GM12878 (cell line): ENCODE measurements around the gene STK17A. TPM values are rescaled to one million over a fixed set of nuclear protein-coding genes. Genes with fewer than 3 reads are reported as not detected.

ENCODE experiments used
- ATAC-seq: fragments of 200-7000 bp; cut with Tn5 transposase; 3 replicates; pipeline ENCODE4 v1.9.1; 2020; ENCODE audit warnings: mild to moderate bottlenecking, moderate library complexity
- BruUV-seq: library from RNA; stranded (reverse); fragments of 400-500 nt; replicated peaks from 2 replicates; lab custom pipeline; 2021; lab: Mats Ljungman, UMichigan
- CTCF ChIA-PET: fragments of 300-600 bp; sonication (Branson Sonifier 250); formaldehyde crosslinking; extraction: SDS; loops from one replicate; lab custom pipeline; 2021; ENCODE audit warnings: inconsistent platforms; lab: Yijun Ruan, JAX
- POLR2A ChIA-PET: fragments of 350-600 bp; formaldehyde crosslinking; extraction: SDS; loops from one replicate; lab custom pipeline; 2021; ENCODE audit warnings: inconsistent platforms; lab: Charles Lee
- RAD21 ChIA-PET: fragments of 300-600 bp; sonication (Branson Sonifier 250); formaldehyde crosslinking; loops from one replicate; lab custom pipeline; 2023; ENCODE audit warnings: antibody characterized with exemption; ENCODE audit not compliant: unreplicated experiment; lab: Charles Lee
- SMC1A ChIA-PET: fragments of 300-600 bp; sonication (Branson Sonifier 250); formaldehyde crosslinking; loops from one replicate; lab custom pipeline; 2023; ENCODE audit not compliant: unreplicated experiment, uncharacterized antibody; lab: Charles Lee
- DNase-seq: peaks from one replicate; pipeline ENCODE4 v3.0.0-alpha.2; 2011; ENCODE audit warnings: low read depth, low spot score
- FAIRE-seq: peaks from 3 replicates; lab custom pipeline; 2011; peaks lifted over from hg19 to GRCh38; lab: Jason Lieb, UNC
- H2AFZ ChIP-seq: 2 replicates; pipeline ENCODE4 v1.6.0; 2011; ENCODE audit warnings: low read depth, low read length, control low read depth; ENCODE audit not compliant: control insufficient read depth
- H3K27ac ChIP-seq: 2 replicates; pipeline ENCODE4 v1.5.1; 2011; ENCODE audit warnings: control low read depth; ENCODE audit not compliant: control insufficient read depth, insufficient read depth
- H3K27me3 ChIP-seq, 2 experiments: replicated peaks in 1 of 2; 2 replicates each; pipeline versions ENCODE4 v1.6.0 to v1.6.1; 2011; ENCODE audit warnings: low read length in 1 of 2; ENCODE audit not compliant: control insufficient read depth in 2 of 2, insufficient read depth in 2 of 2
- H3K36me3 ChIP-seq, 2 experiments: 2 replicates each; pipeline ENCODE4 v1.5.1; 2011; ENCODE audit warnings: low read length in 1 of 2; ENCODE audit not compliant: control insufficient read depth in 2 of 2, insufficient read depth in 2 of 2
- H3K4me1 ChIP-seq: 2 replicates; pipeline ENCODE4 v1.6.1; 2011; ENCODE audit warnings: mild to moderate bottlenecking, low read length, moderate library complexity, mixed read lengths; ENCODE audit not compliant: control insufficient read depth, insufficient read depth
- H3K4me2 ChIP-seq: 2 replicates; pipeline ENCODE4 v1.6.0; 2011; ENCODE audit warnings: control low read depth; ENCODE audit not compliant: control insufficient read depth, insufficient read depth
- H3K4me3 ChIP-seq: fragments of 200-600 bp; sonication (generic); 2 replicates; pipeline ENCODE4 v1.5.1; 2016
- H3K79me2 ChIP-seq: 2 replicates; pipeline ENCODE4 v1.6.0; 2011; ENCODE audit warnings: low read length; ENCODE audit not compliant: control insufficient read depth, insufficient read depth
- H3K9ac ChIP-seq: 2 replicates; pipeline ENCODE4 v1.8.0; 2011; ENCODE audit warnings: low read length, control low read depth, mixed read lengths; ENCODE audit not compliant: control insufficient read depth, insufficient read depth
- H3K9me3 ChIP-seq: replicated peaks from 3 replicates; pipeline ENCODE4 v1.5.1; 2011; ENCODE audit warnings: mild to moderate bottlenecking, low read length; ENCODE audit not compliant: control insufficient read depth, insufficient read depth
- H4K20me1 ChIP-seq: 2 replicates; pipeline ENCODE4 v1.6.0; 2011; ENCODE audit not compliant: control insufficient read depth, insufficient read depth
- EZH2 ChIP-seq: IDR thresholded peaks from 2 replicates; pipeline ENCODE4 v1.6.1; 2012; ENCODE audit warnings: low read depth, mild to moderate bottlenecking, control low read depth, inconsistent platforms, low read length, borderline replicate concordance; ENCODE audit not compliant: control insufficient read depth
- HDAC2 ChIP-seq: fragments of 200-600 bp; sonication (generic); IDR thresholded peaks from 2 replicates; pipeline ENCODE4 v1.6.1; 2017
- IRF4 ChIP-seq: IDR thresholded peaks from 2 replicates; pipeline ENCODE4 v1.6.1; 2011; ENCODE audit warnings: low read depth, low read length
- NR2C2 ChIP-seq: IDR thresholded peaks from 2 replicates; pipeline ENCODE4 v1.6.1; 2011; ENCODE audit warnings: borderline replicate concordance, low read depth; ENCODE audit not compliant: control insufficient read depth, insufficient read length
- POLR2AphosphoS5 ChIP-seq: IDR thresholded peaks from 2 replicates; pipeline ENCODE4 v1.6.1; 2011; ENCODE audit warnings: mild to moderate bottlenecking, low read length, inconsistent platforms
- RUNX3 ChIP-seq: IDR thresholded peaks from 2 replicates; pipeline ENCODE4 v1.6.1; 2012; ENCODE audit warnings: low read length, inconsistent platforms
- WGBS: methylation state at CpG from one replicate; pipeline ENCODE4 v1.1.6; 2016; ENCODE audit warnings: low lambda C conversion rate; ENCODE audit not compliant: insufficient replicate concordance, insufficient coverage; ENCODE audit errors: missing lambda C conversion rate; 5-methylcytosine and 5-hydroxymethylcytosine counted together
- in situ Hi-C: fragments of 300-500 bp; cut with MboI; formaldehyde crosslinking; loops from 9 replicates; pipeline ENCODE4 v1.14.3; 2018; ENCODE audit warnings: mixed read lengths
- intact Hi-C: fragments of 100-400 bp; cut with micrococcal nuclease; formaldehyde crosslinking; loops from one replicate; pipeline ENCODE4 v1.14.2; 2022; ENCODE audit not compliant: unreplicated experiment
- polyA plus RNA-seq, 11 experiments: library from polyadenylated mRNA; depleted of rRNA in 4 of 11; unstranded in 6 of 11; stranded (reverse) in 5 of 11; fragments of >200 nt; fragmentation: Nextera tagmentation in 4 of 11; fragmentation: Illumina TruSeq in 1 of 11; extraction: Ambion mirVana in 4 of 11; extraction: Trizol in 1 of 11; gene quantifications; 1 replicate in 1 of 11; 2 replicates in 10 of 11; pipeline versions ENCODE4 v1.2.1 to v1.2.3, GENCODE V29; 2011 to 2016; ENCODE audit warnings: inconsistent platforms in 2 of 11, missing spikeins in 2 of 11, low read depth in 1 of 11
- total RNA-seq, 4 experiments: library from RNA; depleted of rRNA in 3 of 4; stranded (reverse); fragments of >200 nt in 3 of 4; fragmentation: Illumina TruSeq in 1 of 4; extraction: Trizol in 1 of 4; gene quantifications; 2 replicates each; pipeline versions ENCODE4 v1.2.1 to v1.2.3, GENCODE V29; 2013 to 2021
- TF ChIP-seq, protein P1 (sequence below): fragments of 450-650 bp; conservative IDR thresholded peaks from 2 replicates; pipeline ENCODE4 v1.6.1; 2017; ENCODE audit warnings: mild to moderate bottlenecking, moderate library complexity

STK17A gene
- total and polyA plus RNA-seq, 10 of the 15 experiments (the other 5 are each of a cell fraction or from before 2014, with no cell fraction given) = 18.5 to 91.6 (median 70.8) TPM

DNA sequence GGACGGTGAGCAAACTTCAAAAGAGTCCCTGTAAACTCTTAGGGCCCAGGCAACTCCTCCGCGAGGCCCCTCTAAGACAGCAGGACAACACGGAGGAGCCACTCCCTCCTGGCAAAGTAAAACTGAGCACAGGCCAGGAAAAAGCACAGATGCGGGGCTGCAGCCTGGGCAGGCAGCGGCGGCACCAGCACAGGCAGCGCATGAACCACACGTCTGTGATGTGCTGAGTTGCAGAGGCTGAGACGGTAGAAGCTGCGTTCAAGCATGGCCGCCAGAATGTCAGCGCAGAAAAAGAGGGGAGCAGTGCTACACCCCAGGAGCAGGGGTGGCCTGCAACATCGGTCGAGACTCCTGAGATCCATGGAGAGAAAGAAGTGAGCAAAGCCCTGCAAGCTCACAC is 46.1 kb upstream of the STK17A start:
- H3K4me1 ChIP-seq = no peaks in the 10 kb centered on the region
- ATAC-seq (no peak), DNase-seq (no peak), FAIRE-seq (no peak)
- no peaks in the 10 kb centered on the region for H4K20me1 ChIP-seq
- H3K9me3 ChIP-seq = no peaks in the 10 kb centered on the region
- RAD21 ChIA-PET = interaction anchor here (0.8 to 1.2 kb wide), 3 partner anchors 11 to 82 kb away, joined by 3 read pairs; partner anchors contain the start of gene STK17A
- no peaks in the 10 kb centered on the region for H3K36me3 ChIP-seq
- no peak overlapping the region for H2AFZ ChIP-seq
- no TSS peak for BruUV-seq
- no peak overlapping the region for H3K27ac ChIP-seq
- H3K79me2 ChIP-seq = no peaks in the 10 kb centered on the region
- intact Hi-C loops = no loop called here
- TF ChIP-seq HDAC2 (no peak), EZH2 (no peak), POLR2AphosphoS5 (no peak), NR2C2 (no peak), RUNX3 (no peak), IRF4 (no peak)
- TF ChIP-seq, protein P1, sequence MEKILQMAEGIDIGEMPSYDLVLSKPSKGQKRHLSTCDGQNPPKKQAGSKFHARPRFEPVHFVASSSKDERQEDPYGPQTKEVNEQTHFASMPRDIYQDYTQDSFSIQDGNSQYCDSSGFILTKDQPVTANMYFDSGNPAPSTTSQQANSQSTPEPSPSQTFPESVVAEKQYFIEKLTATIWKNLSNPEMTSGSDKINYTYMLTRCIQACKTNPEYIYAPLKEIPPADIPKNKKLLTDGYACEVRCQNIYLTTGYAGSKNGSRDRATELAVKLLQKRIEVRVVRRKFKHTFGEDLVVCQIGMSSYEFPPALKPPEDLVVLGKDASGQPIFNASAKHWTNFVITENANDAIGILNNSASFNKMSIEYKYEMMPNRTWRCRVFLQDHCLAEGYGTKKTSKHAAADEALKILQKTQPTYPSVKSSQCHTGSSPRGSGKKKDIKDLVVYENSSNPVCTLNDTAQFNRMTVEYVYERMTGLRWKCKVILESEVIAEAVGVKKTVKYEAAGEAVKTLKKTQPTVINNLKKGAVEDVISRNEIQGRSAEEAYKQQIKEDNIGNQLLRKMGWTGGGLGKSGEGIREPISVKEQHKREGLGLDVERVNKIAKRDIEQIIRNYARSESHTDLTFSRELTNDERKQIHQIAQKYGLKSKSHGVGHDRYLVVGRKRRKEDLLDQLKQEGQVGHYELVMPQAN = no peak
- H3K9ac ChIP-seq = no peak overlapping the region
- 83% methylated on average over 15 of the region's 15 CpGs for WGBS
- SMC1A ChIA-PET = interaction anchor here (0.6 to 1.2 kb wide), 2 partner anchors 17 to 38 kb away, joined by 3 read pairs; no protein-coding TSS in a partner anchor
- peaks cover 0 to 4% of the 10 kb centered on the region in 2 experiments; a peak in 1 of 4 replicates for H3K27me3 ChIP-seq
- no peak overlapping the region for H3K4me3 ChIP-seq
- POLR2A ChIA-PET = interaction anchor here (0.6 kb wide), 1 partner anchor 18 kb away, joined by 3 read pairs; no protein-coding TSS in a partner anchor
- in situ Hi-C loops = no loop called here
- CTCF ChIA-PET = interaction anchor here (0.6 kb wide), 1 partner anchor 163 kb away, joined by 3 read pairs; no protein-coding TSS in a partner anchor
- H3K4me2 ChIP-seq = no peak overlapping the region
